Inferior parietal cortex (tissue), 1 donor: ENCODE data around the gene NEURL1B.
"Not testable (repeated sequence)": the region's sequence is repeated elsewhere in the genome, so short reads cannot be mapped to it uniquely, and the experiment has no call there.

ENCODE experiments used
- DNase-seq: peaks from one replicate; pipeline ENCODE4 v3.0.0-alpha.2; 2016; ENCODE audit errors: extremely low spot score

Gene NEURL1B

GRCh38 chr5:172657524-172658233 is 16.6 kb downstream of the NEURL1B start:
- DNase-seq, result not testable (repeated sequence)

GRCh38 chr5:172658391-172658790 is 17.3 kb downstream of the NEURL1B start:
- DNase-seq, result no peak

- DNase-seq, result no peak
Observed at GRCh38 chr5:172658961-172659501, 18.0 kb downstream of the NEURL1B start.

- DNase-seq, result no peak
Observed at GRCh38 chr5:172659570-172659908, 18.5 kb downstream of the NEURL1B start.

GRCh38 chr5:172659909-172660628 is 19.0 kb downstream of the NEURL1B start:
- DNase-seq, result peak; percentile 57

GRCh38 chr5:172660974-172661373 is 19.9 kb downstream of the NEURL1B start:
- DNase-seq, result no peak

- DNase-seq, result no peak
Observed at GRCh38 chr5:172661526-172661925, 20.5 kb downstream of the NEURL1B start.

GRCh38 chr5:172662596-172662995 is 21.5 kb downstream of the NEURL1B start:
- DNase-seq, result no peak

- no peak for DNase-seq
Observed at GRCh38 chr5:172664018-172664417, 23.0 kb downstream of the NEURL1B start.

- DNase-seq, result no peak
Observed at GRCh38 chr5:172664681-172665541, 23.8 kb downstream of the NEURL1B start.

- DNase-seq, result no peak
Observed at GRCh38 chr5:172666251-172666650, 25.2 kb downstream of the NEURL1B start.

- DNase-seq, result no peak
Observed at GRCh38 chr5:172667786-172668593, 26.9 kb downstream of the NEURL1B start.

GRCh38 chr5:172668594-172669071 is 27.6 kb downstream of the NEURL1B start:
- DNase-seq, result no peak

- DNase-seq, result no peak
Observed at GRCh38 chr5:172669386-172670004, 28.4 kb downstream of the NEURL1B start.

- no peak for DNase-seq
Observed at GRCh38 chr5:172670005-172670402, 28.9 kb downstream of the NEURL1B start.

GRCh38 chr5:172670444-172670843 is 29.4 kb downstream of the NEURL1B start:
- DNase-seq, result no peak

GRCh38 chr5:172671091-172671490 is 30.0 kb downstream of the NEURL1B start:
- no peak for DNase-seq

GRCh38 chr5:172672681-172673080 is 31.6 kb downstream of the NEURL1B start:
- DNase-seq, result no peak

GRCh38 chr5:172674155-172674554 is 33.1 kb downstream of the NEURL1B start:
- no peak for DNase-seq

GRCh38 chr5:172676914-172677475 is 35.9 kb downstream of the NEURL1B start:
- no peak for DNase-seq
